Gastroesophageal sphincter (tissue), 4 donors: Measurements from ENCODE around the gene TBC1D7. TPM values are rescaled to one million over a fixed set of nuclear protein-coding genes. Genes with fewer than 3 reads are reported as not detected.

Experiments
- ATAC-seq: fragments of 150-250 bp; one replicate; pipeline ENCODE4 v1.9.1; 2016; ENCODE audit warnings: mild to moderate bottlenecking, moderate library complexity
- H3K27ac ChIP-seq, 4 donors: fragments of 200-600 bp; sonication (generic) in 3 of 4; 1 replicate in 3 of 4; 2 replicates in 1 of 4; pipeline ENCODE4 v1.5.1; 2016 to 2019
- H3K27me3 ChIP-seq: fragments of 200-600 bp; sonication (generic); one replicate; pipeline ENCODE4 v1.5.1; 2019
- H3K36me3 ChIP-seq, 2 donors: fragments of 200-600 bp; sonication (generic); one replicate each; pipeline ENCODE4 v1.5.1; 2019; ENCODE audit warnings: control low read depth in 1 of 2
- H3K4me1 ChIP-seq, 3 donors: fragments of 200-600 bp; sonication (generic); 1 replicate in 2 of 3; 2 replicates in 1 of 3; pipeline ENCODE4 v1.5.1; 2016 to 2019; ENCODE audit warnings: control low read depth in 2 of 3
- H3K4me3 ChIP-seq, 2 donors: fragments of 200-600 bp; sonication (generic); one replicate each; pipeline ENCODE4 v1.5.1; 2019; ENCODE audit warnings: mild to moderate bottlenecking in 1 of 2, moderate library complexity in 1 of 2
- H3K9me3 ChIP-seq, 3 donors: fragments of 200-600 bp; sonication (generic); one replicate each; pipeline ENCODE4 v1.5.1; 2017 to 2019; ENCODE audit warnings: control low read depth in 2 of 3
- CTCF ChIP-seq, 4 experiments: fragments of 200-600 bp in 2 of 4; fragments of 450-650 bp in 2 of 4; sonication (generic) in 1 of 4; IDR thresholded peaks; one replicate each; pipeline ENCODE4 v1.5.1; 2017 to 2019; ENCODE audit warnings: antibody characterized with exemption in 4 of 4, mild to moderate bottlenecking in 2 of 4, moderate library complexity in 2 of 4
- EP300 ChIP-seq: sonication (generic); formaldehyde crosslinking; IDR thresholded peaks from one replicate; pipeline ENCODE4 v1.6.1; 2017; ENCODE audit warnings: antibody characterized with exemption, mild to moderate bottlenecking
- POLR2A ChIP-seq, 2 donors: fragments of 450-650 bp; IDR thresholded peaks; one replicate each; pipeline ENCODE4 v1.6.1; 2017; ENCODE audit warnings: antibody characterized with exemption in 2 of 2, mild to moderate bottlenecking in 2 of 2, moderate library complexity in 1 of 2
- POLR2AphosphoS5 ChIP-seq: sonication (generic); formaldehyde crosslinking; IDR thresholded peaks from one replicate; pipeline ENCODE4 v1.6.1; 2017; ENCODE audit warnings: antibody characterized with exemption
- WGBS, 2 donors: methylation state at CpG; one replicate each; pipeline ENCODE4 v1.1.5; 2018; ENCODE audit warnings: low coverage in 1 of 2; 5-methylcytosine and 5-hydroxymethylcytosine counted together
- total RNA-seq, 4 donors: library from RNA; depleted of rRNA; stranded (reverse); fragments of >200 nt; gene quantifications; one replicate each; pipeline ENCODE4 v1.1.0, GENCODE V29; 2016

TBC1D7 gene
- total RNA-seq, 4 donors from 2014 or later = 5.1 to 14.5 (median 7.3) TPM

- Histone ChIP-seq H3K27me3 (no peaks in the 10 kb centered on the region), H3K36me3 (peaks cover 0 to 37% of the 10 kb centered on the region in 2 donors), H3K27ac (peak overlapping the region in 1 of 4 donors; percentile 80), H3K9me3 (no peaks in the 10 kb centered on the region), H3K4me3 (no peak overlapping the region), H3K4me1 (peaks cover 5 to 31% (median 8%) of the 10 kb centered on the region in 3 donors)
- 65 to 100% methylated on average over 2 of the region's 4 CpGs for WGBS, 2 donors
- TF ChIP-seq POLR2AphosphoS5 (no peak), POLR2A (IDR thresholded peaks at IDR 0.05) (no peak), CTCF (IDR thresholded peaks at IDR 0.05) (no peak), EP300 (no peak)
- ATAC-seq = no peak
Observed at GRCh38 chr6:13305288-13305687, 23.0 kb downstream of the TBC1D7 start.

- no peak for ATAC-seq
Observed at GRCh38 chr6:13304580-13305260, 23.6 kb downstream of the TBC1D7 start.

GRCh38 chr6:13304101-13304500 is 24.2 kb downstream of the TBC1D7 start:
- peak overlapping the region; percentile 35 to 80 (median 74) for H3K27ac ChIP-seq
- 44 to 71% methylated on average over 2 to 6 of the region's 6 CpGs for WGBS, 2 donors
- H3K4me3 ChIP-seq = peak overlapping the region in 1 of 2 donors; percentile 33
- H3K4me1 ChIP-seq = peaks cover 5 to 31% (median 8%) of the 10 kb centered on the region in 3 donors
- TF ChIP-seq POLR2A (IDR thresholded peaks at IDR 0.05) (no peak), EP300 (no peak), CTCF (IDR thresholded peaks at IDR 0.05) (no peak), POLR2AphosphoS5 (no peak)
- H3K27me3 ChIP-seq = no peaks in the 10 kb centered on the region
- ATAC-seq = no peak
- H3K36me3 ChIP-seq = peaks cover 0 to 45% of the 10 kb centered on the region in 2 donors
- no peaks in the 10 kb centered on the region for H3K9me3 ChIP-seq

More at GRCh38 chr6:13304580-13305260, 23.6 kb downstream of the TBC1D7 start:
- Histone ChIP-seq H3K27me3 (no peaks in the 10 kb centered on the region), H3K27ac (peak overlapping the region in 3 of 4 donors; percentile 72 to 80 (median 76)), H3K4me3 (no peak overlapping the region), H3K36me3 (peaks cover 0 to 38% of the 10 kb centered on the region in 2 donors), H3K9me3 (no peaks in the 10 kb centered on the region), H3K4me1 (peaks cover 5 to 31% (median 8%) of the 10 kb centered on the region in 3 donors)
- WGBS, 2 donors = 17 to 70% methylated on average over 2 to 10 of the region's 11 CpGs
- TF ChIP-seq EP300 (no peak), POLR2AphosphoS5 (no peak), CTCF (IDR thresholded peaks at IDR 0.05) (no peak), POLR2A (IDR thresholded peaks at IDR 0.05) (no peak)

GRCh38 chr6:13303668-13304017 is 24.7 kb downstream of the TBC1D7 start:
- Histone ChIP-seq H3K36me3 (peaks cover 0 to 45% of the 10 kb centered on the region in 2 donors), H3K4me1 (peaks cover 5 to 31% (median 8%) of the 10 kb centered on the region in 3 donors), H3K4me3 (peak overlapping the region; percentile 33), H3K9me3 (no peaks in the 10 kb centered on the region), H3K27ac (peak overlapping the region; percentile 35 to 80 (median 74)), H3K27me3 (no peaks in the 10 kb centered on the region)
- WGBS, 2 donors = 3 to 9% methylated on average over 7 of the region's 7 CpGs
- ATAC-seq = peak; percentile 57
- TF ChIP-seq CTCF (IDR thresholded peaks at IDR 0.05) (no peak), EP300 (no peak), POLR2A (IDR thresholded peaks at IDR 0.05) (no peak), POLR2AphosphoS5 (peak; percentile 16)
